ENCODE results near the gene CCR7. TPM values are rescaled to one million over a fixed set of nuclear protein-coding genes. Genes with fewer than 3 reads are reported as not detected.

CCR7 gene
- total RNA-seq, 6 experiments from 2014 or later: not detected

- Mint-ChIP-seq H3K9me3 (no peaks in the 10 kb centered on the region), H3K4me1 (ENCODE audit: low read depth) (peaks cover 49% of the 10 kb centered on the region), H3K27me3 (ENCODE audit: insufficient read depth) (no peaks in the 10 kb centered on the region; the same call in none of the 2 replicates), H3K27ac (peak overlapping the region; percentile 18; the same call in 1 of the 2 replicates), H3K4me3 (no peak overlapping the region), H3K36me3 (ENCODE audit: low read depth) (no peaks in the 10 kb centered on the region)
- TF ChIP-seq CTCF (IDR thresholded peaks at IDR 0.05): no peak
- no peak for DNase-seq
Measured at GRCh38 chr17:40545660-40546059, 19.6 kb downstream of the CCR7 start.

DNA sequence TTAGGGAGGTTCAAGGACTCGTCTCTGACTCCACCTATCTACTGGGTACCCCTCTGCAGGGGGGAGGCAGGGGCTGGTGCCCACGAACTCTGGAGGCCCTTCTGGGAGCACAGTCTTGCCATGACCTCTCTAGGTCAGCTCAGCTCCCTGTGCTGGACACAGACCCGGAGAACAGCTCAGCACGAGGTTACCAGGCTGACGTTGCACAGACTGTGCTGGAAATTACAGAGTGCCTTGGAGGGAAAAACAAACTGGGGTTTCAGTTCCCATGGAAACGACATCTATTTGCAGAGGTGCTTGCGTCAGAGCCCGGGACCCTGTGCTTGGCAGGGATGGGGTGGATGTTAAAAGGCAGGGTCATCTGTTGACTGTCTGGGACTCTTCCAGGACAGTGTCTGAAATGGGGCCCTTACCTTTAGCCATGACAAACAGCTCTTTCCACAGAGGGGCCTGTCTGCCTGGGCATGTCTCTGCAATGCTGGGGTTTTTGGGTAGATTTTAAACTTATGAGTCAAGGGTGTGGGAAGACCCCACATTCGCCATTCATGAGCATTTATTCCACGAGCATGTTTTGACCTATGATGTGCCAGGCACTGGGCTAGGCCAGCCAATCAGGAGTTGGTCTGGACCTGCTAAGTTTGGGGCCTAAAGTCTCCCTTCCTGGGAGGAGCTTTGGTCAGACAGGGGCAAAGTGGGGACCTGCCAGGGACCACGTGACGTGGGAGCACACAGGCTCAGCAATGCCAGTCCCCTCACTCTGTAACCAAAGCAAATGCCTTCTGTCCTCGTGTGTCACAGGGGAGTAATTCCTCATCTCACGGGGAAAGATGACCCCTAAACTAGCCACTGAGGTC is 22.5 kb downstream of the CCR7 start:
- DNase-seq: peak; percentile 93
- Mint-ChIP-seq H3K4me1 (ENCODE audit: low read depth) (peaks cover 36% of the 10 kb centered on the region), H3K9me3 (no peaks in the 10 kb centered on the region), H3K27ac (peak overlapping the region; percentile 99), H3K36me3 (ENCODE audit: low read depth) (no peaks in the 10 kb centered on the region), H3K4me3 (peak overlapping the region; percentile 36), H3K27me3 (ENCODE audit: insufficient read depth) (no peaks in the 10 kb centered on the region; the same call in 1 of the 2 replicates)
- no peak for TF ChIP-seq CTCF (IDR thresholded peaks at IDR 0.05)

- Mint-ChIP-seq H3K4me1 (ENCODE audit: low read depth) (peaks cover 37% of the 10 kb centered on the region), H3K36me3 (ENCODE audit: low read depth) (no peaks in the 10 kb centered on the region), H3K27me3 (ENCODE audit: insufficient read depth) (no peaks in the 10 kb centered on the region; the same call in 1 of the 2 replicates), H3K9me3 (no peaks in the 10 kb centered on the region), H3K27ac (peak overlapping the region; percentile 99), H3K4me3 (peak overlapping the region; percentile 36)
- 0 out of 2 replicates have a peak, but pooled peaks have one; percentile 6 for TF ChIP-seq CTCF (IDR thresholded peaks at IDR 0.05)
- no peak for DNase-seq
Measured at GRCh38 chr17:40541873-40542557, 23.3 kb downstream of the CCR7 start.

DNA sequence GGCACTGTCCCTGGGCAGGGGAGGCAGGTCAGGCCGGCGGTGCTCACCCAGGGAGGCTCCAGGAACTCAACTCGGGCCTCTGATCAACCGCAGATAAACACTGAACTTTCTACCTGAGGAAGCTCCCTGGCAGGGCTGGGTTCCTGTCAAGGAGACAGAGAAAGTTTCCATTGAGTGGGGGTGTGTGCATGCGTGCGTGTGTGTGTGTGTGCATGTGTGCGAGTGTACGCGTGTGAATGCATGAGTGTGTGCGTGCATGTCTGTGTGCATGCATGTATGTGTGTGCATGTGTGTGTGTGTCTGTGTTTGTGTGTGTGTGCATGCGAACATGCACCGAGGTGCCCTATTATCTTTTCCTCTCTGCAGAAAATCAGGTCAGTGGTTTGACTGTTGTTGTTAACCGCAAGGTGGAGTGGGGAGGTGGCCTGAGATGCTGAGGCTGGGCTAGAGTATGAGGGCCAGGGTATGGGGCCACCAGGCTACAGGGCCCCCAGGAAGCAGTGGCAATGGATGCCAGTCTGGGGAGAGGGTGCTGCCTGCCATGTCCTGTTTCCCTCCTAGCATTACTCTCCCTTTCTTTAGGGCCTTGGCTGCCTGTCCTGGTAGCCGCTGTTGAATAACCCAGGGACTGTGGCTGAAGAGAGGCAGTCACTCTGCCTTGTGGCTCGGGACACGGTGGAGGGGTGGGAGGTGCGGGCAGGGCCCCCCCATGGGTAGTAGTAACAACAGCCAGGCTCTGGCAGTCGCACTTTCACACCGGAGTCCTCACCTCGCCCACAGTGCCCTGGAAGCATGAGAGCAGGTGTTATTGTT is 24.0 kb downstream of the CCR7 start:
- H3K36me3 Mint-ChIP-seq (ENCODE audit: low read depth): no peaks in the 10 kb centered on the region
- no peaks in the 10 kb centered on the region for H3K9me3 Mint-ChIP-seq
- DNase-seq: no peak
- H3K27me3 Mint-ChIP-seq (ENCODE audit: insufficient read depth): no peaks in the 10 kb centered on the region; the same call in 1 of the 2 replicates
- H3K4me3 Mint-ChIP-seq: no peak overlapping the region
- peak overlapping the region; percentile 99 for H3K27ac Mint-ChIP-seq
- H3K4me1 Mint-ChIP-seq (ENCODE audit: low read depth): peaks cover 45% of the 10 kb centered on the region
- TF ChIP-seq CTCF (IDR thresholded peaks at IDR 0.05): no peak

DNA sequence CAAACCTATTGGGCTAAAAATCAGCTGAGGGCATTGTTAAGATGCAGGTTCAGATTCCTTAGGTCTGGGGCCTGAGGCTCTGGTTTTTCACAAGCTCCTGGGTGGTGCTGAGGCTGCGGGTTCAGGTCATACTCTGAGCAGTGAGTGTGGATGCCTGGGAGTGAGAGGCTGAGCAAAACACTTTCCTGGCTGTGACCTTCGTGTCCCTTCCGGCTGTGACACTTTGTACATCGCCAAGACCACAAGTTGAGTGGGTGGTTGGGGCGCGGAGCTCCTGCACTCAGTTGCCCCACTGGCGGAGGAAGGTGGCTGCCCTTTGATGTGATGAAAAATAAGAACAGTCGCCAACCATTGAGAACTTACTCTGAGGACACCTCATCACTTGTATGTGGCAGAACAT is 24.8 kb downstream of the CCR7 start:
- Mint-ChIP-seq H3K4me1 (ENCODE audit: low read depth) (peaks cover 52% of the 10 kb centered on the region), H3K36me3 (ENCODE audit: low read depth) (no peaks in the 10 kb centered on the region), H3K9me3 (no peaks in the 10 kb centered on the region), H3K4me3 (no peak overlapping the region), H3K27ac (no peak overlapping the region; the same call in none of the 2 replicates), H3K27me3 (ENCODE audit: insufficient read depth) (no peaks in the 10 kb centered on the region; the same call in 1 of the 2 replicates)
- DNase-seq: no peak
- no peak for TF ChIP-seq CTCF (IDR thresholded peaks at IDR 0.05)

All from HFFc6 (cell line).